ENCODE results near the gene FGFR2.

DNA sequence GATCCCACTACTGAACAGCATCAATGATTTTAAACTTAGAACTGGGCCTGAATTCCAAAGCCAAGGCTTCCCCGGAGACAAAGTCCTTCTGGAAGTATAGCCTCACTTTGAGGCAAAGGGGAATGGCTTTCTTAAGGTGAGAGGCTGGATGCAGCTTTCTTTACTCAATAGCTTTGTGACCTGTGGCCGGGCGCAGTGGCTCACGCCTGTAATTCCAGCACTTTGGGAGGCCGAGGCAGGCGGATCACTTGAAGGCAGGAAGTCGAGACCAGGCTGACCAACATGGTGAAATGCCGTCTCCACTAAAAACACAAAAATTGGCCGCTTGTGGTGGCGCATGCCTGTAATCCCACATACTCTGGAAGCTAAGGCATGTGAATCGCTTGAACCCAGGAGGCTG is 3.2 kb upstream of the FGFR2 start:
- TF ChIP-seq, protein P1, sequence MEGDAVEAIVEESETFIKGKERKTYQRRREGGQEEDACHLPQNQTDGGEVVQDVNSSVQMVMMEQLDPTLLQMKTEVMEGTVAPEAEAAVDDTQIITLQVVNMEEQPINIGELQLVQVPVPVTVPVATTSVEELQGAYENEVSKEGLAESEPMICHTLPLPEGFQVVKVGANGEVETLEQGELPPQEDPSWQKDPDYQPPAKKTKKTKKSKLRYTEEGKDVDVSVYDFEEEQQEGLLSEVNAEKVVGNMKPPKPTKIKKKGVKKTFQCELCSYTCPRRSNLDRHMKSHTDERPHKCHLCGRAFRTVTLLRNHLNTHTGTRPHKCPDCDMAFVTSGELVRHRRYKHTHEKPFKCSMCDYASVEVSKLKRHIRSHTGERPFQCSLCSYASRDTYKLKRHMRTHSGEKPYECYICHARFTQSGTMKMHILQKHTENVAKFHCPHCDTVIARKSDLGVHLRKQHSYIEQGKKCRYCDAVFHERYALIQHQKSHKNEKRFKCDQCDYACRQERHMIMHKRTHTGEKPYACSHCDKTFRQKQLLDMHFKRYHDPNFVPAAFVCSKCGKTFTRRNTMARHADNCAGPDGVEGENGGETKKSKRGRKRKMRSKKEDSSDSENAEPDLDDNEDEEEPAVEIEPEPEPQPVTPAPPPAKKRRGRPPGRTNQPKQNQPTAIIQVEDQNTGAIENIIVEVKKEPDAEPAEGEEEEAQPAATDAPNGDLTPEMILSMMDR (IDR thresholded peaks at IDR 0.05; ENCODE audit: low read depth, low read length, poor library complexity, severe bottlenecking) = no peak
- TF ChIP-seq EZH2phosphoT487 (IDR thresholded peaks at IDR 0.05; ENCODE audit: borderline replicate concordance, low read length) = no peak
